ENCODE data around the gene GALNT16.

DNA sequence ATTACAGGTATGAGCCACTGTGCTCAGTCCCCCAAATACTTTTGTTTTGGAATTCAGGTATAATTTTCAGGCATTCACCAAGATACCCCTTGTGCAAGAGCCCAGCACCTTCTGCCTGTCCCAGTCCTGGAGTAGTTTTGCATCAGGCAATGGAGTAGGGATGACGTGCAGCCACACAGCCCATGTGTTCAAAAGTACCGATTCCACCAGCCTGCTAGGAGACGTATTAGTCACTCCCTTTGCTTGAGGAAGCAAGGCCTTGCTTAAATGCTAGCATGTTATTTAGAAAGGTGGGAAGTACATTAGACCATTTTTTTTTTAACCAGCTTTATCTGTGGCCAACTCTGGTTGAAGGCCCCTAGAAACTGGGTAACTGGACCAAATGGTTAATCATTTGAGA lies 15.0 kb upstream of the GALNT16 start:
- TF ChIP-seq EP300 (IDR thresholded peaks at IDR 0.05) (no peak), POLR2A (IDR thresholded peaks at IDR 0.05) (no peak)
- TF ChIP-seq, protein P1, sequence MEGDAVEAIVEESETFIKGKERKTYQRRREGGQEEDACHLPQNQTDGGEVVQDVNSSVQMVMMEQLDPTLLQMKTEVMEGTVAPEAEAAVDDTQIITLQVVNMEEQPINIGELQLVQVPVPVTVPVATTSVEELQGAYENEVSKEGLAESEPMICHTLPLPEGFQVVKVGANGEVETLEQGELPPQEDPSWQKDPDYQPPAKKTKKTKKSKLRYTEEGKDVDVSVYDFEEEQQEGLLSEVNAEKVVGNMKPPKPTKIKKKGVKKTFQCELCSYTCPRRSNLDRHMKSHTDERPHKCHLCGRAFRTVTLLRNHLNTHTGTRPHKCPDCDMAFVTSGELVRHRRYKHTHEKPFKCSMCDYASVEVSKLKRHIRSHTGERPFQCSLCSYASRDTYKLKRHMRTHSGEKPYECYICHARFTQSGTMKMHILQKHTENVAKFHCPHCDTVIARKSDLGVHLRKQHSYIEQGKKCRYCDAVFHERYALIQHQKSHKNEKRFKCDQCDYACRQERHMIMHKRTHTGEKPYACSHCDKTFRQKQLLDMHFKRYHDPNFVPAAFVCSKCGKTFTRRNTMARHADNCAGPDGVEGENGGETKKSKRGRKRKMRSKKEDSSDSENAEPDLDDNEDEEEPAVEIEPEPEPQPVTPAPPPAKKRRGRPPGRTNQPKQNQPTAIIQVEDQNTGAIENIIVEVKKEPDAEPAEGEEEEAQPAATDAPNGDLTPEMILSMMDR (IDR thresholded peaks at IDR 0.05), result no peak

Data from tibial nerve (tissue), 4 donors.